GM12801 (cell line): ENCODE results near the gene SDS.

Experiments
- CTCF ChIP-seq: IDR thresholded peaks from one replicate; pipeline ENCODE4 v1.5.1; 2011; ENCODE audit warnings: control low read depth; ENCODE audit not compliant: insufficient read length; ENCODE audit errors: extremely low read depth

SDS gene

GRCh38 chr12:113361574-113362370, 41.9 kb downstream of the SDS start:
- no peak for TF ChIP-seq CTCF

DNA sequence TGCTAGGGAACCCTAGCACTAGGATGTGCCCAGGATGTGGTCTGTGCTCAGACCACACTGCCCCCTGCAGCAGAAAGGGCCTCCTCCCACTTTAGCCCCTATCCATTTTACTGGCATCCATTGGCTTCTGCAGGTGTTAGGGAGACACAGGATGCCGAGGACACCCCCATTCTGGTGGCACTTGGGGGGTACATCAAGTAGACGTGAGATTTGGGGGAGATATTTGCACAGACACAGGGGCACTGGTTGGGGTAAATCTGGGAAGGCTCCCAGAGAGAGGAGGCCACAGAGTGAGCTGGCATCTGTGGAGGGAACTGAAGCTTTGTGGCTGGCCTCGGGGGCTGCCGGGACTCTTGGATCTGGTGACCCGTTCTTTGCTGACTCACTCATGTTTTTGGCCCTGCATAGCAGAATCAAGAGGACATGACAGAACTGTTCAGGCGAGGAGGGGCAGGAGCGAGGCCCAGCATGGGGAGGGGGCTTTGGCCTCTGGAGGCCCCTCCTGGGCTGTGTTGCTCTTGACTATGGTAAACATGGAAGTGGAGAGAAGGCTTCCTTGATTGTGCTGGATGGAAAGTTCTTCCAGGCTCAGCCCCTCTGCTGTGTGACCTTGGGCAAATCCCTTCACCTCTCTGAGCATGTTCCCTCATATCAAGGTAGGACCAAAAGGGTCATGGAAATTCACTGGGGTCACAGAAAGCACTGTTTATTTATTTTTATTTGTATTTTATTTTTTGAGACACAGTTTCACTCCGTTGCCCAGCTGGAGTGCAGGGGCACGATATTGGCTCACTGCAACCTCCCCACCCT, 43.5 kb downstream of the SDS start:
- TF ChIP-seq CTCF: no peak

- no peak for TF ChIP-seq CTCF
Observed at GRCh38 chr12:113359133-113359938, 44.4 kb downstream of the SDS start.

- no peak for TF ChIP-seq CTCF
Observed at GRCh38 chr12:113358381-113359132, 45.1 kb downstream of the SDS start, which contains the start of gene PLBD2. TSS of gene PLBD2 (plus strand) at chr12:113358587. CDS start at chr12:113358601, 14 bp downstream.

DNA sequence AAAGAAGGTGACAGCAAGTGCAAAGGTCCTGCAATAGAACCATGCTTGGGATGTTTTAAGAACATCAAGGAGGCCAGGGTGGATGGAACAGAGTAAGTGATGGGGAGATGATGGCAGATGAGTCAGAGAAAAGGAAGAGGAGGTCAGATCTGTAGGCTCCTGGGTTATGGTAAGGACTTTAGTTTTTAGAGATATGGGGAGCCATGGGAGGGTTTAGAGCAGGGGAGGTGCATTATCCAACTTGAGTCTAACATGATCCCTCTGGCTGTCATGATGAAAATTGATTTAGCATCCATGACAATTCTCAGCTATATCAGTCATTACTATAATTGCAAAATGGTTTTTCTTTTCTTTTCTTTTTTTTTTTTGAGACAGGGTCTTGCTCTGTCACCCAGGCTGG, 52.6 kb downstream of the SDS start:
- TF ChIP-seq CTCF: no peak

GRCh38 chr12:113348849-113349536, 54.7 kb downstream of the SDS start:
- no peak for TF ChIP-seq CTCF
